22Rv1 (cell line): Measurements from ENCODE around the gene RNASE9.

Experiments used
- H3K27ac ChIP-seq: fragments of 450-650 bp; 2 replicates; pipeline ENCODE4 v1.5.1; 2017
- CTCF ChIP-seq: fragments of 450-650 bp; IDR thresholded peaks from 2 replicates; pipeline ENCODE4 v1.5.1; 2017; ENCODE audit warnings: mild to moderate bottlenecking
- ZFX ChIP-seq: fragments of 450-650 bp; IDR thresholded peaks from 2 replicates; pipeline ENCODE4 v1.6.1; 2017; ENCODE audit warnings: antibody characterized with exemption, borderline replicate concordance

The RNASE9 gene

GRCh38 chr14:20560961-20561360, at the start of gene RNASE9:
RNASE9 (minus strand) TSS chr14:20561047.
- H3K27ac ChIP-seq, result no peak within 1 kb of the TSS
- TF ChIP-seq CTCF, result no peak
- TF ChIP-seq ZFX, result no peak

DNA sequence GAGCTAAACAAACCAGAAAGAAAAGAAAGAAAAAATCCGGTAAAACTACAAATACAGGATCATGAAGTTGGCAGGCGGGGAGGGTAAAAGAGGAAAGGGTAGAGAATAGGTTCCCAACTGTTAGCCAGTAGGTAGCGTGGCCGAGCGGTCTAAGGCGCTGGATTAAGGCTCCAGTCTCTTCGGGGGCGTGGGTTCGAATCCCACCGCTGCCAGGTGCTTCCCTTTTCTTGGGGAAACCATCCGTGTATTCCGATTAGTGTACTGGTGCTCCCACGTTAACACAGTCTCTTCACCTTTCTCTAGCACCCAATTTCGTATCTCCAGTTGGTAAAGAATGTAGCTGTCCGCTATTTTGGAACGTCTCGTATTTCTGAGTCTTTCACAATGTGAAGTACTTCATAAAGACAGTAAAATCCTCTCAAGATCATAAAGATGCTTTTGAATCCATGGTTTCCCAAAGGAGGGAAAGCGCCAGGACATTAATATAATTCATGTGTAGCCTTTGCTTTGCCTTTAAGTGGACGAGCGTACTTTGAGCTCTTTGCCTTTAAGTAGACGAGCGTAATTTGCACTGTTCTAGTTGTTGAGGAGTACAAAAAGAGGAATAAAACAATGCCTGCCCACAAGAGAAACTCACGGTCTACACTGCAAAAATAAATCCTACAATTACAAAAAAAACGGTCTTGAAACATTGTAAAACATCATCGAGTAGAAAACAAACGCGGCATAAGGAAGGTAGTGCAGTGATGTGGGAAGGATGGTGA, 49.3 kb upstream of the RNASE9 start:
- H3K27ac ChIP-seq, result peak overlapping the region; percentile 63
- TF ChIP-seq ZFX (no peak), CTCF (no peak)

GRCh38 chr14:20609215-20610001, 48.6 kb upstream of the RNASE9 start:
- TF ChIP-seq ZFX (no peak), CTCF (peak; percentile 93)
- H3K27ac ChIP-seq, result peak overlapping the region; percentile 63

DNA sequence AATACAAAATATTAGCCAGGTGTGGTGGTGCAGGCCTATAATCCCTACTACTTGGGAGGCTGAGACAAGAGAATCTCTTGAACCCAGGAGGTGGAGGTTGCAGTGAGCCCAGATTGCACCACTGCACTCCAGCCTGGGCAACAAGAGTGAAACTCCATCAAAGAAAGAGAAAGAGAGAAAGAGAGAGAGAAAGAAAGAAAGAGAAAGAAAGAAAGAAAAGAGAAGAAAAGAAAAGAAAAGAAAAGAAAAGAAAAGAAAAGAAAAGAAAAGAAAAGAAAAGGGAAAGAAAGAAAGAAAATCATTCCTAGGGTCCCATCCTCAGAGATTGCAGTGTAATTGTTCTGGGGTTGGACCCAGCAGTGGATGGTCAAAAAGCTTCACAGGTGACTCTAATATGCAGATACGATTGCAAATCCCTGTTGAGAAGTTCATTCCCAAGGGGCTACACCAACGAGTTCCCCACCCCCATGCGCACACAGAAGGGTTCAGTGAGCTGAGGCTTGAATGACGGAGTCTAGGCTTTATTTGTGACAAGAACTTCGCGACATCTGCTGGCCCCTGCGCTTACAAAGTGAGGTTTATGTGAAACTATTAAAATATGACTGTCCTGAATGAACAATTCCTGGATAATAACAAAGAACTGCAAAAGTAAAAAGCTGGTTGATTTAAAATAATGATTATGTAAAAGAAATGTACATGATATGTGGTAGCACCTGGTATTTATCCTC, 47.7 kb upstream of the RNASE9 start:
- TF ChIP-seq CTCF (no peak), ZFX (no peak)
- no peak overlapping the region for H3K27ac ChIP-seq

- H3K27ac ChIP-seq, result no peak overlapping the region
- TF ChIP-seq CTCF (no peak), ZFX (no peak)
Measured at GRCh38 chr14:20607617-20608016, 46.8 kb upstream of the RNASE9 start.

DNA sequence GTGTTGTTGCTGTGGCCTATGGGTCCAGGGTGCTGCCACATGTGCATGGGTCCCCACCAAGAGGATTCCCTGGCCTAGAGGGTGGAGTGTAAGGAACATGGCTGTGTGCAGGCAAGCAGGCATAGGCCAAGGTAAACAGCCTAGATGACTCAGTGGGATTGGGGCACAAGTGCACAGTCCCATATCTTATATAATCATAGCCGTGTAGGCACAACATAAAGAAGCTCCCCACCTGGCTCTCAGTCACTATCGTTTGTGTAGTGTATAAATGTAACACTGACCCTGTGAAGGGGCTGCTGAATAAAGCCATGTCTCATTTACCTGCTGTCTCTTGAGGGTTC, 46.0 kb upstream of the RNASE9 start:
- H3K27ac ChIP-seq, result no peak overlapping the region
- no peak for TF ChIP-seq ZFX
- TF ChIP-seq CTCF, result no peak
